Stimulated activated CD4-positive, alpha-beta T cell treated with anti-CD3 and anti-CD28 coated beads, Interleukin-1b, Interleukin-23, amount 100 ng/mL, for 1 hour (primary cell): Measurements from ENCODE around the gene NEK8.
"Not testable (repeated sequence)": the region's sequence is repeated elsewhere in the genome, so short reads cannot be mapped to it uniquely, and the experiment has no call there.

Experiments used
- DNase-seq, 2 donors: peaks; one replicate each; pipeline ENCODE4 v3.0.0-alpha.2; 2020; ENCODE audit warnings: low read depth in 2 of 2

The NEK8 gene

GRCh38 chr17:28710861-28711722, 17.5 kb upstream of the NEK8 start:
- peak; percentile 75 to 89 for DNase-seq

DNA sequence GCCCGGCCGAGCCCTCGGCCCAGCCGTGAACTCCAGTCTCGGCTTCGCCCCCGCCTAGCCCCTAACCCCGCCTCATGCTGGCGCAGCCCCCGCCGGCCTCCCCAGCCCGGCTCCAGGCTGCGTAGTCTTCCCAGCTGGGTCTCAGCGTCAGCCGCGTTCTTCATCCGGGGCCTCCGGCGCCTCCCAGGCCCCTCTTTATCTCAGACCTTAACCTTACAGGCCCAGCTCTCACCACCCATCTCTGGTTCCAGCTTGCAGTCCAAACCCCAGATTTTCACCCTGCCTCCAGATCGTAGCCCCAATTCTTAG, 16.9 kb upstream of the NEK8 start, which contains the start of gene PROCA1:
Gene PROCA1, minus strand, starts transcription at position 166 of the 309 bp plus-strand sequence. CDS start 228 bp downstream, outside the sequence.
- no peak for DNase-seq

DNA sequence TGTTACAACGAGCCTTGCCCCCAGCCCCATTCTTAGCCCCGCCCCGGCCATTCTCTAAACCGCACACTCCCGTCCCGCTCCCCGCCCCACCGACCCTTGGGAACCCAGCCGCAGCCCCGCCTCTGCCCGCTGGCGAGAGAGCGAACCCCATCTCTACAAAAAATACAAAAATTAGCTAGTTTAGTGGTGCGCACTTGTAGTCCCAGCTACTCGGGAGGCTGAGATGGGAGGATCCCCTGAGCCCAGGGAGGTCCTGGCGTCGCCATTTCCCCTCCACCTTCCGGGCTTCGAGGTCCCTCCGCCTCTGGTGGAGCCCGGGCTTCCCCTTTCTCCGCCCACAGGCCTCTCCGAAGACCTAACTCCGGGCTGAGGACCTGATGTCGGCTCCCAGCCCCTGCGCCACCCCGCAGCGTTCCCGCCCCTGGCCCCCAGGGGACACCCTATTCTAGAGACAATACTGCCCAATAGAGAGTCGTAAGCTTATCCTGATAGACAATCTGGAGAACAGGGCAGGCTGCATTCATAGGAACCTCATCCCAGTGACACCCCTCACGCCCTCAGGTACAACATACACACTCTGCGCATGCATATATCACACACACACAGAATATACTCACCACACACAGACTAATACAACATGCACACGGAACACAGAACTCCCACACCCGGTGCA, 16.4 kb upstream of the NEK8 start:
- no peak for DNase-seq

DNA sequence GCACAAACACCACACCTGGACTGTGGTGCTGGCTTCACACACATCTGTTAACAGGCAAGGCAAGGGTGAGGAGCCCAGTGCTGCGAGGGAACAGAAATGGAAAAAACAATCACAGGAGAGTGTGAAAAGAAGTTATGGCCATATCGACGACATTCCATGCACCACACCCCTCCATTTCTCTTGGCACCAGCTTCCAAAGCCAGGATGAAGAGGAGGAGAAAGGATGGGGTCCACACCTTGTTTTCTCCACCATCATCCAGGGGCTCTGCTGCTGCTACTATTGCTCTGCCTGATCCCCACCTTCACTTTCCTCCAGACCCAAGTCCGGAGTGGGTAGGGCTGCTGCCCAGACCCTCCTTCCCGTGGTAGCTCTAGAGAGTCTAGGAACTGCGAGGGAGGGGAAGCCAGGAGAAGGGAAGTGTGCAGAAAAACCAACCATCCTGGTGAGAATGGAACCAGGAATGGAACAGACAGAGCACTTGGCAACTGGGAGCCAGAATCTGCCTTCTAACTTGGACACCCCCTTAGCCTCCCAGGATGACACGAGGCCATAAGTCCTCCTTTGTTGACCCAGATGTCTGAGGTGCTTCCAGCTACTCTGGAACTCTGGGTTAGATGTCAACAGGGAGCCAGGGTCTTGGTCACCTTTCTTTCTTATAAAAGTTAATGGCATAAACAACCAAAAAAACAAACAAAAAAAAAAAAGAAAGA, 15.7 kb upstream of the NEK8 start:
- DNase-seq = no peak

DNA sequence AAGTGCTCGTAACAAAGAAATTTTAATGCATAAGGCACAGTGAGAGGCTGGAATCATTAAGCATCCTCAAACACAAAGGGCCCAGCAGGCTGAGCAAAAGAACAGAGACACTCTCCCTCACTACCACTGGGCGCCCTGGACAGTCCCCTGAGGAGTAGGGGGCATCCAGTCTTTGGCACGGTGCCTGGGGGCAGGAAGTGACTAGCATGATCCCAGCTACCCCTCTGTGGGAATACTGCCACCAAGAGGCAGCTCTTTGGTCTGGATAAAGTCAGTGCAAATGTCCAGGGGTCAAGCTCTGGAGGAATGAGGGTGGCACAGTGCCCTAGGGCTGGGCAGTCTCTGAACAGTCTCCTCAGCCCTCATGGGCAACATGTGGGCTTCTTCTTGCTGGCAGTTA, 14.3 kb upstream of the NEK8 start:
- DNase-seq = no peak

- no peak for DNase-seq
These were observed 13.4 kb upstream of the NEK8 start for GRCh38 chr17:28715217-28715616.

DNA sequence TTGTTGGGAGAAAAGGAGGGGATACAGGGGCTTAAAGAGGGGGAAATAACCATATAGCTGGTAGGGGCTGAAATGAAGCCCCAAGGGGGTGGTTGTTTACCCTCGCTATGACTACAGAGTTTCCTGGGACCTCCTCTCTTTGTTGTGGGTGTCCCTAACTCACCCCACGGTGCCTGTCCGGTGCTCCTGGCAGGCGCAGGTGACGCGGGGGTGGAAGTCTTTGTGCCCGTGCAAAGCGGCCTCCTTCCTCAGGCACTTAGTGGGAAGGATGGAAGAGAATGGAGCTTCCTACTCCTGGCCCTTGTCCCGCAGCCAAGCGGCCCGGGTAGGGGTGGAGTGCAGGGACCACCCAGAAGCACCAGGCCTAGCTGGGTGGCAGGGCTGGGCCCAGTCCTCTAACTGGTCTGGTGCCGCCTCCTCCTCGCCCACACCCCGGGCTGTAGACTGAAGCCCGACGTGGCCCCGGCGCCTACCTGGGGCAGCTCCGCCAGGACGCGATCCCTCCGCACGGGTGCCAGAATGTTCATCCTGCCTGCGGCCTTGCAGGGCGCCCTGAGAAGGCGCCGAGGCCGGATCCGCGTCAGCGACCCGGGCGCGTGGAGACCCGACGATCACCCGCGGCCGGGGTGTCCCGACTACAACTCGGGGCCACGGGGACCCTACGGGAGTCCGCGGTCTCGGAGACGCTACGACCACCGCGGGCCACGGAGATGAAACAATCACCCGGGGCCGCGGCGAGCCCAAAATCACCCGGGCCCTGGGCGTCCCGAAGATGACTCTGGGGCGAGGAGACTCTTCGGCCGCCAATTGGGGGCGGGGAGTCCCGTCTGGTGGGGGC, 11.6 kb upstream of the NEK8 start:
- no peak for DNase-seq

- no peak for DNase-seq
These were observed 10.8 kb upstream of the NEK8 start, which contains the start of gene RAB34 for GRCh38 chr17:28717578-28718332. RAB34 (minus strand) TSS chr17:28717868; CDS start chr17:28717266, 602 bp downstream.

DNA sequence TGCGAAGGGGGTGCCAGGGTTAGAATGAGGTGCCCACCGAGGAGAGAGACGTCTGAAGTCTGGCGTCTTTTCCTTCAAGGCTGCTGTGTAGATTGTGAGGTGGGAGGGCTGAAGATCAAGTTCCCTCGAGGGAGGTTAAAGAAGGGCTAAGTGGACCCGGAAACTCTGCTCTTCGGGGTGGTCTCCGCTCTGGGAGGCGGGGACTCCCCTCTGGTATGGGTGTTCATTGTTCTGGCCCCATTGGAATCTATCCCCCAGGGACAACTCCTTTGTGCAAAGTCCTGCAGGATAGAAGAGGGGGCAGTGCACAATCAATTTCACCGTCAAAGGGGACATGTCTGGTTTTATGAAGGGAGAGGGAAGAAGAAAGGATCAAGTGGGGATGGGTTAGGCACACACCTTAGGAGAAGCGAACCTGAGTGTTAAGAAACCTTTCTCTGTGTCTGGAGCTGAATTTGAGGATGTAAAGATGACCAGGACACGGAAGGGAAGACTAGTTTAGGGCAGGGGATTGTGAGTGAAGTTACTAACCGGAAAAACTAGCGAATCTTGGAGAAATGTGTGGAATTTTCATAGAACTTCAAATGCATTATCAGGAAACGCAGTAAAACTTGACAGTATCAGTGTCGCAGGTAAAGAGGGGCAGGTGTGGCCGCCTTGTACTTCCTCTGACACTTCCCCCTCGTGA, 10.1 kb upstream of the NEK8 start:
- DNase-seq = no peak

DNA sequence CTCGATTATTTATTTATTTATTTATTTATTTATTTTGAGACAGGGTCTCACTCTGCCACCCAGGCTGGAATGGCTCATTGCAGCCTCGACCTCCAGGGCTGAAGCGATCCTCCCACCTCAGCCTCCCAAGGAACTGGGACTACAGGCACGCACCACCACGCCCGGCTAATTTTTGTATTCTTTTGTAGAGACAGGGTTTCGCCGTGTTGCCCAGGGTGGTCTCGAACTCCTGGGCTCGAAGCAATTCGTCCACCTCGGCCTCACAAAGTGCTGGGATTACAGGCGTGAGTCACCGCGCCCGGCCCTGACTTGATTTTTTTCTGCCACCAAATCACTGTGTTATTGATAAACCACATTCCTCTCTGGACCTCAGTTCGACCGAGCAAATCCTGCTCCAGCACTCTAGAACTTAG, 9.6 kb upstream of the NEK8 start:
- no peak for DNase-seq

GRCh38 chr17:28720247-28720996, 8.2 kb upstream of the NEK8 start:
- DNase-seq = no peak

DNA sequence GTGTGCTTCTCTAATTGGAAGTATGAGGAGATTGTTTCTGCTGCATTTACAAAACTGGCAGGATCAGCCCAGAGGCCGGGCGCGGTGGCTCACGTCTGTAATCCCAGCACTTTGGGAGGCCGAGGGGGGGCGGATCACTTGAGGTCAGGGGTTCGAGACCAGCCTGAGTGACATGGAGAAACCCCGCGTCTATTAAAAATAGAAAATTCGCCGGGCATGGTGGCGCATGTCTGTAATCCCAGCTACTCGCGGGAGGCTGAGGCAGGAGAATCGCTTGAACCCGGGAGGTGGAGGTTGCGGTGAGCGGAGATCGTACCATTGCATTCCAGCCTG, 7.6 kb upstream of the NEK8 start:
- DNase-seq = not testable (repeated sequence)

- DNase-seq = no peak
These were observed 6.0 kb upstream of the NEK8 start for GRCh38 chr17:28722417-28723158.

- no peak for DNase-seq
These were observed 5.3 kb upstream of the NEK8 start for GRCh38 chr17:28723159-28723835.

DNA sequence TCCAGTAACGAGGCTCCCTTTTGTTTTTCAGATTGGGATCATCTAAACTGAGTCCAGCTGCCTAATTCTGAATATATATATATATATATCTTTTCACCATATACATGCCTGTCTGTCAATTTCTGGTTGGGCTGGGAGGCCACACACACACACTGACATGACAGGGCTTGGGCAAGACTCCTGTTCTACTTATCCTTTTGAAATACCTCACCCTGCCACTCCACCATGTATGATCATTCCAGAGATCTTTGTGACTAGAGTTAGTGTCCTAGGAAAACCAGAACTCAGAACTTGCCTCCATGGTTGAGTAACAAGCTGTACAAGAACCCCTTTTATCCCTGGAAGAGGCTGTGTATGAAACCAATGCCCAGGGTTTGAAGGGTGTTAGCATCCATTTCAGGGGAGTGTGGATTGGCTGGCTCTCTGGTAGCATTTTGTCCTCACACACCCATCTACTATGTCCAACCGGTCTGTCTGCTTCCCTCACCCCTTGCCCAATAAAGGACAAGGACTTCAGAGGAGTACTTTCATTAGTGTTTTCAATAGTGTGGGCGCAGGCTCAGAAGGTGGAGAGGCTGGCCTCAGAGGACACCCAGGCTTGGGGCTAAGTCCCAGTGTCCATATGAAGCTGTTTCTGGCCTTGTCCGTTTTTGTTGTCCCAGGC, 4.6 kb upstream of the NEK8 start:
- DNase-seq = not testable (repeated sequence)

GRCh38 chr17:28724500-28725165, 4.0 kb upstream of the NEK8 start:
- no peak for DNase-seq

DNA sequence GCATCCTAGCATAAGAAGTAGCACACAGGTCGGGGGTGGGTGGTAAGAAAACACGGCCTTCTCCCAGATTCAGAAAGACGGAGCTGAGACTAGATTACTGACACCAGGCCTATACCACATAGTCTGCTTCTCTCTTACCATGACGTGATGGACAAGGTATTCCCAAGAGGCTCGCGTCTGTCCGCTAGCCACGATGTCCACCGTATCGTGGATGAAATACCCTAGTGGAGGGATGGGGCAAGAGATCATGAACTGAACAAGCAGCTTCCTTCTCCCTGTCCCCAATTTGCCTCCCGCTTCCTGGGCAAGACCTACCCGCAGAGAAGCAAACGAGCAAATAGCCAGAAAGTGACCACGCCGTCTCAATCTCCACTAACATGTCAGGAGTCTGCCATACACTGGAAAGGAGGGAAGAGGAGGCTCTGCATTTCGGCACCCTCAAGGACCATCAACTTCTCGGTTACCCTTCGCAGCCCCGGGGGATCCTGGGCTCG, 3.4 kb upstream of the NEK8 start:
- no peak for DNase-seq
